HG03175 (cell line): ENCODE results near the gene KIF5A.

Experiments
- ATAC-seq: cut with Tn5 transposase; IDR thresholded peaks from one replicate; pipeline ENCODE4 v1.9.1; 2021; ENCODE audit warnings: mild to moderate bottlenecking, moderate library complexity; ENCODE audit not compliant: unreplicated experiment

The KIF5A gene

DNA sequence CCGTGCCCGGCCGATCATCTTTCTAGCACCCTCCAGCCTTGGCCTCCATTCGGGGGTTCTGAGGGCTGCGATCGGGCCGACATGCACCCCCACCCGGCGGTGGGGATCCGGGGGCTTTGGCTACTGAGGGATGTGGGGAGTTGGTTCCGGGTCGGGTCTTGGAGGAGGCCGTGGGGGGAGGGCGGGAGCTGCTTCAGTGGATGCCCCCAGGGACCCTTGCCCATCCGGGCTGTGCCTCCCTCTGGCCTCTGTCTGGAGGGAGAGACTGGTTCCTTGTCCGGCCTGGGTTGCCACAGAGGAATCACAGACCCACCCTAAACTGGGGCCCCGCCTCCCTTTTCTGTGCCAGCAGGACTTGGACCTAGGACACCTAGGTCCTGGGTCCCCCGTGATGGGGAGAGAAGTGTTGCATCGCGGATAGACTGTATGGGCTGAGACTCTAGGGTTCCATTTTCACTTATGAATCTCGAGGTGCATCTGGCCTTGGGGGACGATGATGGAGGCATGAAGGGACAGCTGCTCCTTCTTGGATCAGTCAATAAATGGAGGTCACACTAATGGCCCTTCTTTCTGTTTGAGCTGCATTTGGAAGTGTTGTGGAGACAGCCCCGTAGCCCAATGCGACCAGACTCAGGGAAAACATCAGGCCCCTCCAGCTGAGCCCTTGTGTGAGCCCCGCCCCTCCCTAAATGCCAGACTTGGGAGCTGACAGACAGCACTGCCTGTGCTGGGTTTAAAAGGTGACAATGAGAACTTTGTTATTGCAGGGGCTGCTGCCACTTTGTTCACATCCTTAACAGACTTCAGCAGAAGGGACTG, 55.4 kb downstream of the KIF5A start:
- peak; percentile 32 for ATAC-seq

GRCh38 chr12:57605811-57606311, 56.0 kb downstream of the KIF5A start:
- ATAC-seq = no peak

DNA sequence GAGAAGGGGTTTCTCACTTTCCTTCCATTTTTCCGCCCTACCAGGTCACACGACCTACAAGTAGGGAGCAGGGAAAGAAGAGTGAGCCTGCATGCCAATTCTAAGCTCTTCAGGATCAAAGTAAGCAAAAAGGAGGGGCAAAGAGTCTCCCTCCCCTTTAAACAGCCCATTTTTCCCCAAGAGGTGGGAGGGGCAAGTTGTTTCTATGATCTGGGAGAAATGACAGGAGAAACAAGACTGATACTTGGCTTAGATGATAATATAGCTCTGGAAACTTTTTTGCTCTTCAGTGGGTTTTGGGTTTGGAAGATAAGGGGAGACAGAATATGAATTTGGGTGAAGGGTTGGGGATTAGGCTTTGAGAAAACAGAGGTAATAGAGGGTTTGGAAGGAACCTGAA, 56.6 kb downstream of the KIF5A start:
- no peak for ATAC-seq

GRCh38 chr12:57606821-57607220, 57.0 kb downstream of the KIF5A start:
- no peak for ATAC-seq

DNA sequence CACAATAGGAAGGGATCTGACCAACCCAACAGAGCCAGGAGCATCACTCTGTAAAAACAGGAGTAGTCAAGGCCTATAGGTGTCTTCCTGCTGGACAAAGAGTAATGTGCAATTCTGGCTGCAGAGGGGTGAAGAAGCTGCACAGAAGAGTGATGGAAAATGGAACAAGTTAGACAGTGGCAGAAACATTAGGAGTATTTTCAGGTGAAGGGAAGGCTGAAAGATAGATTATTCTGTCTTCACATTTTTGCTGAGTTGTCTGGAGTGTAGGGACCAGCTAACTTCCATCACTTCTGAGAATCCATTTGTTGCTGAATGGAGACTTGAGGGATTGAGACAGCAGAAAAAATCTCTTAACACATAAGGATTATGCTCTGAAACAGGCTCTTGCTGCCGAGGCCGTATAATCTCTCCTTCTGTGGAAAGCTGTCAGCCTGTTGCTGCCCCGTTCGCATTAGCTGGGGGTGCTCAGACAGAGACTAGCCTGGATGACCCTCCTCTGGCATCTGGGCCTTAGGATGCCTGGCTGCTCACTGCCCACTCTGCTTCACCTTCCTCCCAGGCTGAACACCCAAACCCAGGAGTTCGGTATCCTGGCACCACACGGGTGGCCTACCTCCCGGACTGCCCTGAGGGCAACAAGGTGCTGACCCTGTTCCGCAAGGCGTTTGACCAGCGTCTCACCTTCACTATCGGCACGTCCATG, 58.3 kb downstream of the KIF5A start:
- no peak for ATAC-seq

DNA sequence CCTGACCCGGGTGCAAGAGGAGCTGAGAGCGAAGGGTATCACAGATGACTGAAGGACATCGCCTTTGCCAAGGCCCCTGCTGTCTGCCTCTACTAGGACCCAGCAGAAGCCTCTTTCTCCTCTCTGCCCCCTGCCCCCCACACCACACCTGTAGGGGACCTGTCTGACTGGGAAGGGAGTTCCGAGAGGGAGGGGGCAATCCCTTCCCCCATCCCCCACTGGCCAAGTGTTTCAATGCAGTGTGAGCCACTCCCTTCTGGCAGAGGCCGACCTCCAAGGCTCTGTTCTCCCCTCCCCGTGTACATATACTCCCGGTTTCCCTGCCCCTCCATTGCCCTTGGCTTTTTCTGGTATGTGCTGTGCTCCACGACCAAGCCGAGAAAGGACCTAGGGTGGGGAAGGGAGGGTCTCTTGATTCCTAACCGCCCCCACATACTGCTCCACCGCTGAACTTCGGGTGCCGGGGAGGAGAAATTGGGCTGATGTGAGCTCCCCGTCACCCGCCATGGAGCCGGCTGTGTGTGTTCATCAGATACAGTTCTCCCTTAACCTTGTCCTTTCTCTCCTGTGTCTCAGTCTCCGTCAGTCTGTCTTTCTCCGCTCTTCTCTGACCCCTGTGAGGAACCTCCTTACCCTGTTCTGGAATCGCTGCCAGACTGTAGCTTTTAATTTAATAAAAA, 59.4 kb downstream of the KIF5A start:
- no peak for ATAC-seq

DNA sequence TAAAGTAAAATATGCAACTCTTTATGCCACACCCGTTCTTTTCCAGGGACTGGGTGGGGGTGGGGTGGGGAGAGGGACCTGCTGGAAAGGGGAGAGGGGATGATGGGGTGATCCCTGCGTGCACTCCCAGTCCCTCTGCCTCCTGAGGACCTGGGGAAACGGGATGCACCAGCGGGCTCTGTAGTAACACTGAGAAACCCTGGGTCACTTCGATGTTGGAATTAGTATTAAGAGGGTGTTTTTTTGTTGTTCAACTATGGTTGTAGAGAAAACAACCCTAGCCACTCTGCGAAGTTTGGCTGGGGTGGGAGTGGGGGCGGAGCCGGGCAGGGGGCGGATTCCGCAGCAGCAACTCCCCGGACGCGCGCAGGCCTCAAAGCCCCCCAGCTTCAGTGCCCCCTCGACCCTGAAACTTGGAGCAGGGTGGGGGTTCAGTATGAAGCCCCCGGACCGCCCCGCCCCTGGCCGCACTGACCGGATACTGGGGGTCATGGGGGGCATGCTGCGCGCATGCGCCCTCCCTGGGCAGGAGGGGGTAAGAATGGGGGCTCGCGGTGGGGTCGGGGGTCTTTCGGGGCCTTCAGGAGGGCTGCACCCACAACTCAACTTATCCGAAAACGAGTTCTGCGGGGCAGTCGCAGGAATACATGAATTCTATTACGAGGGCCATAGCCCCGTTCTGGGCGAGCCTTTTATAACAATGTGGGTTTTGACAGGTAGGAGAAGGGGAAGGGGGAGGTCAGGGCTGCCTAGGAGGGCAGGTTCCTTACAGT, 60.1 kb downstream of the KIF5A start:
- no peak for ATAC-seq

DNA sequence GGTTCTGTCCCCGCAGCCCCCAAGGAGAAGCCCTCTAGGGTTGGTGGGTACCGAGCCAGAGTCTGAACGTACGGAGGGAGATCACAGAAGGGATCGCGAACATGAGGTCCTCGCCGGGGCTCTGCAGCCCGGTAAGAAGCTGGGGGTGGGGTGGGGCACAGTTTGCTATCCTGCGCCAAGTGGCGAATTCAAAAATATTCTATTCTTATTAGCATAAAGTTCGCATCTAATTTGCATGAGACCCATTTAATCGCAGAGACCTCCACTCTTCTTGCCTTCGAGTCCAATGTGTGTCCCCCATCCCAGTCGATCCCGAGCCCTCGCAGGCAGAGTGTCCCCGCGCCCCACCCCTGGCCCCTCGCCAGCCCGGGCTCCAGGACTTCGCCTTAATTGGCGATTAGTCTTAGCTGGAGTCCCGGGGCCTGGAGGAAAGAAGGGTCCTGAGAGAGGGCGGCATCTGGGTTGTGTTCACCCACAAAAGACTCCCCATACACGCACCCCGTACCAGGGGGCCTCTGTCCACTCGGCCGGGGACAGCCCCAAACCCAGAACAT, 60.8 kb downstream of the KIF5A start:
- no peak for ATAC-seq

- peak; percentile 41 for ATAC-seq
Measured at GRCh38 chr12:57611108-57611826, 61.4 kb downstream of the KIF5A start, which contains the start of gene ARHGEF25. ARHGEF25 (plus strand) TSS chr12:57611435; CDS start chr12:57611895, 460 bp downstream.

GRCh38 chr12:57611827-57612710, 62.2 kb downstream of the KIF5A start:
- ATAC-seq = no peak

DNA sequence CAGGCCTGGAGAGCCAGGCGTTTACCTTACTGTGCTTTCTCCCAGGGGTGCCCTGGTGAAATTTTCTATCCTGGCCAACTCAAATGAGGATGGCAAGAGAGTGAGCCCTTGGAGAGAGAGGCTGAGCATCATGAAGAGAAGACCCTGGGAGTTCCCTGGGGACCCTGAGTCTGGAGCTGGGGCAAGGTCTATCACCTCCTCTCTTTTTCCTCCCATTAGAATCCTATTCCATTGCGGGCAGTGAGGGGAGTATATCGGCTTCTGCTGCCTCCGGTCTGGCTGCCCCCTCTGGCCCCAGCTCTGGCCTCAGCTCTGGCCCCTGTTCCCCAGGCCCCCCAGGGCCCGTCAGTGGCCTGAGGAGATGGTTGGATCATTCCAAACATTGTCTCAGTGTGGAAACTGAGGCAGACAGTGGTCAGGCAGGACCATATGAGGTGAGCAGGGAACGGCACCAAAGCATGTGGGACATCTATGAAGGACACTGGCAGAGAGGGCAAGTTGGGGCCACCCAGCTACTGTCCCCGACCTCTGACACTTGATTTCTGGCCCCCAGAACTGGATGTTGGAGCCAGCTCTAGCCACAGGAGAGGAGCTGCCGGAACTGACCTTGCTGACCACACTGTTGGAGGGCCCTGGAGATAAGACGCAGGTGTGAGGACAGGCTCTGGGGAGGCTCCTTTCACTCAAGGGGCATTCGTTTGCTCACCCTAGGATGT, 63.0 kb downstream of the KIF5A start:
- ATAC-seq = no peak

DNA sequence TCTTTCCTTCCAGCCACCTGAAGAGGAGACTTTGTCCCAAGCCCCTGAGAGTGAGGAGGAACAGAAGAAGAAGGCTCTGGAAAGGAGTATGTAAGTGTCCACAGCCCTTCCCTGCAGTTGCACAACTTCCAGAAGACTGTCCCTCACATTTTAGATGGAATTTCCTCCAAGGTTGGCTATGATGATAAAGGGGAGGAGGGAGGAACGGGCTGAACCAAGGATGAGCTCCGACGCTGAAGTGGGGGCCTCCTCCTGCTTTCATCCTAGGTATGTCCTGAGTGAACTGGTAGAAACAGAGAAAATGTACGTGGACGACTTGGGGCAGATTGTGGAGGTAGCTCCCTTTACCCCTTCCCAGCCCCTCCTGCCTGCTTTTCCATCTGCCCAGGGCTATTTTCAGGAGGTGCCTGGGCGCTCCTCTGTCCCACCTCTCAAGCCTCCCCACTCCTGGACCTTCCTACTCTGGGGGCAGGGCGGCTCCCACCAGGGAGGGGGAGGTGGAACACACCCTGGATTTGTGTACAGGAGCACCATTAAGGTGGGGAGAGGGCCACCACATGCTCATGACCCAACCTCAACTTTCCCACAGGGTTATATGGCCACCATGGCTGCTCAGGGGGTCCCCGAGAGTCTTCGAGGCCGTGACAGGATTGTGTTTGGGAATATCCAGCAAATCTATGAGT, 63.7 kb downstream of the KIF5A start:
- no peak for ATAC-seq

- peak; percentile 64 for ATAC-seq
Measured at GRCh38 chr12:57614178-57614947, 64.5 kb downstream of the KIF5A start.

GRCh38 chr12:57614948-57615500, 65.2 kb downstream of the KIF5A start:
- ATAC-seq = no peak

DNA sequence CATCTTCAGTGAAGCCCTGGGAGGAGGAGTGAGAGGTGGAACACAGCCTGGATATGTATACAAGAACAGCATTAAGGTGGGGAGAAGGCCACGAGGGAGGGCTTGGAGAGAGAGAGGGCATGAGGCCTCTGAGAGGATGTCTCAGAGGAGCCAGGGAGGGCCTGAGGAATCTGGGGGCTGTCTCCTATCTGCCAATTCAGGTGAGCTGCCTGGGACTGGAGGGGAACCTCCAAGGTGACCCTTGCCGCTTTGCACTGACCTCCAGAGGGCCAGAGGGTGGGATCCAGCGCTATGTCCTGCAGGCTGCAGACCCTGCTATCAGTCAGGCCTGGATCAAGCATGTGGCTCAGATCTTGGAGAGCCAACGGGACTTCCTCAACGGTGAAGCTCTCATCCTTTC, 65.8 kb downstream of the KIF5A start:
- no peak for ATAC-seq

GRCh38 chr12:57616383-57617101, 66.7 kb downstream of the KIF5A start:
- no peak for ATAC-seq
